Measurements from ENCODE around the gene POT1. TPM values are rescaled to one million over a fixed set of nuclear protein-coding genes. Genes with fewer than 3 reads are reported as not detected.
A peak's percentile ranks its signal among the peaks of the same experiment; 100 is the strongest.

The POT1 gene
- total and polyA plus RNA-seq, 2 of the 13 experiments (the other 11 are each of a cell fraction or from before 2014, with no cell fraction given), result 21.7 to 23.4 TPM

DNA sequence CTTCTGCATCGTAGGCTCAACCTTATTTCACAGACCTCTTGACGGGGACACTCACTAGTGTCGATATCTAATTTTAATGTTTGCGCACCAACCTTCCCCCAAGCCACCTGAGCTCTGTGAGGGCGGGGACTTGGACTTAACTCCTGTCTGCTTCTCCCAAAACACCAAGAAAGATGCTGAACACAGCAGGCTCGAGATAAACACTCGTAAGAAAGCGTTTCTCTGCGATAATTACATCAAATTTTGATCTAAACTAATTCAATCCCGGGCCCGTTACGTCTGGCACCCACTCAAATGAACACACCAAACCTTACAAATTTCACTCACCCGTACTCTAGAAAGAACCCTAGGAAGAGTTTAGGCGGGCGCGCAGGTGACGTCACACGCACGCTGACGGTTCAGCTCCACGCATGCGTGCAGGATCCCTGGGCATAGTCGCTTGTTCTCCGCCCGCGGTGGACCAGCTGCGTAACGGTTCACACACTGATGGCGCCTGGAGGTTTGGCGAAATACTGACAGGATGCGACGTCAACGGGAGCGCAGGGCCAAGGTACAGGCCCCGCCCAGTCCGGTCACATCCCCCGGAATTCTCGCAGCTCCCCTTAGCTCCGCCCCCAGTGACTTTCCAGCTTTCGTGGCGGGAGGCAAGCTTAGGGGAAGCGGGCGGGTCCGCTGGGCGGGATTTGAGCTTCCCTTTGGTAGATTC is at the start of gene POT1 (continued):
- TF ChIP-seq, protein P1, sequence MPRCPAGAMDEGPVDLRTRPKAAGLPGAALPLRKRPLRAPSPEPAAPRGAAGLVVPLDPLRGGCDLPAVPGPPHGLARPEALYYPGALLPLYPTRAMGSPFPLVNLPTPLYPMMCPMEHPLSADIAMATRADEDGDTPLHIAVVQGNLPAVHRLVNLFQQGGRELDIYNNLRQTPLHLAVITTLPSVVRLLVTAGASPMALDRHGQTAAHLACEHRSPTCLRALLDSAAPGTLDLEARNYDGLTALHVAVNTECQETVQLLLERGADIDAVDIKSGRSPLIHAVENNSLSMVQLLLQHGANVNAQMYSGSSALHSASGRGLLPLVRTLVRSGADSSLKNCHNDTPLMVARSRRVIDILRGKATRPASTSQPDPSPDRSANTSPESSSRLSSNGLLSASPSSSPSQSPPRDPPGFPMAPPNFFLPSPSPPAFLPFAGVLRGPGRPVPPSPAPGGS (CRISPR knock-in tag; IDR thresholded peaks at IDR 0.05), result peak; percentile 82; the same call in 1 of the 2 replicates
- no peak; the same call in 1 of the 2 replicates for TF ChIP-seq CHD2 (IDR thresholded peaks at IDR 0.05; ENCODE audit: low read depth, low read length)
- peak; percentile 33; the same call in 1 of the 2 replicates for TF ChIP-seq SOX5 (CRISPR knock-in tag; IDR thresholded peaks at IDR 0.05; ENCODE audit: borderline replicate concordance)
- TF ChIP-seq, protein P2, sequence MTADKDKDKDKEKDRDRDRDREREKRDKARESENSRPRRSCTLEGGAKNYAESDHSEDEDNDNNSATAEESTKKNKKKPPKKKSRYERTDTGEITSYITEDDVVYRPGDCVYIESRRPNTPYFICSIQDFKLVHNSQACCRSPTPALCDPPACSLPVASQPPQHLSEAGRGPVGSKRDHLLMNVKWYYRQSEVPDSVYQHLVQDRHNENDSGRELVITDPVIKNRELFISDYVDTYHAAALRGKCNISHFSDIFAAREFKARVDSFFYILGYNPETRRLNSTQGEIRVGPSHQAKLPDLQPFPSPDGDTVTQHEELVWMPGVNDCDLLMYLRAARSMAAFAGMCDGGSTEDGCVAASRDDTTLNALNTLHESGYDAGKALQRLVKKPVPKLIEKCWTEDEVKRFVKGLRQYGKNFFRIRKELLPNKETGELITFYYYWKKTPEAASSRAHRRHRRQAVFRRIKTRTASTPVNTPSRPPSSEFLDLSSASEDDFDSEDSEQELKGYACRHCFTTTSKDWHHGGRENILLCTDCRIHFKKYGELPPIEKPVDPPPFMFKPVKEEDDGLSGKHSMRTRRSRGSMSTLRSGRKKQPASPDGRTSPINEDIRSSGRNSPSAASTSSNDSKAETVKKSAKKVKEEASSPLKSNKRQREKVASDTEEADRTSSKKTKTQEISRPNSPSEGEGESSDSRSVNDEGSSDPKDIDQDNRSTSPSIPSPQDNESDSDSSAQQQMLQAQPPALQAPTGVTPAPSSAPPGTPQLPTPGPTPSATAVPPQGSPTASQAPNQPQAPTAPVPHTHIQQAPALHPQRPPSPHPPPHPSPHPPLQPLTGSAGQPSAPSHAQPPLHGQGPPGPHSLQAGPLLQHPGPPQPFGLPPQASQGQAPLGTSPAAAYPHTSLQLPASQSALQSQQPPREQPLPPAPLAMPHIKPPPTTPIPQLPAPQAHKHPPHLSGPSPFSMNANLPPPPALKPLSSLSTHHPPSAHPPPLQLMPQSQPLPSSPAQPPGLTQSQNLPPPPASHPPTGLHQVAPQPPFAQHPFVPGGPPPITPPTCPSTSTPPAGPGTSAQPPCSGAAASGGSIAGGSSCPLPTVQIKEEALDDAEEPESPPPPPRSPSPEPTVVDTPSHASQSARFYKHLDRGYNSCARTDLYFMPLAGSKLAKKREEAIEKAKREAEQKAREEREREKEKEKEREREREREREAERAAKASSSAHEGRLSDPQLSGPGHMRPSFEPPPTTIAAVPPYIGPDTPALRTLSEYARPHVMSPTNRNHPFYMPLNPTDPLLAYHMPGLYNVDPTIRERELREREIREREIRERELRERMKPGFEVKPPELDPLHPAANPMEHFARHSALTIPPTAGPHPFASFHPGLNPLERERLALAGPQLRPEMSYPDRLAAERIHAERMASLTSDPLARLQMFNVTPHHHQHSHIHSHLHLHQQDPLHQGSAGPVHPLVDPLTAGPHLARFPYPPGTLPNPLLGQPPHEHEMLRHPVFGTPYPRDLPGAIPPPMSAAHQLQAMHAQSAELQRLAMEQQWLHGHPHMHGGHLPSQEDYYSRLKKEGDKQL (CRISPR knock-in tag; IDR thresholded peaks at IDR 0.05; ENCODE audit: low read depth), result no peak
- TF ChIP-seq AHR (CRISPR knock-in tag; IDR thresholded peaks at IDR 0.05), result no peak
- TF ChIP-seq, protein P3, sequence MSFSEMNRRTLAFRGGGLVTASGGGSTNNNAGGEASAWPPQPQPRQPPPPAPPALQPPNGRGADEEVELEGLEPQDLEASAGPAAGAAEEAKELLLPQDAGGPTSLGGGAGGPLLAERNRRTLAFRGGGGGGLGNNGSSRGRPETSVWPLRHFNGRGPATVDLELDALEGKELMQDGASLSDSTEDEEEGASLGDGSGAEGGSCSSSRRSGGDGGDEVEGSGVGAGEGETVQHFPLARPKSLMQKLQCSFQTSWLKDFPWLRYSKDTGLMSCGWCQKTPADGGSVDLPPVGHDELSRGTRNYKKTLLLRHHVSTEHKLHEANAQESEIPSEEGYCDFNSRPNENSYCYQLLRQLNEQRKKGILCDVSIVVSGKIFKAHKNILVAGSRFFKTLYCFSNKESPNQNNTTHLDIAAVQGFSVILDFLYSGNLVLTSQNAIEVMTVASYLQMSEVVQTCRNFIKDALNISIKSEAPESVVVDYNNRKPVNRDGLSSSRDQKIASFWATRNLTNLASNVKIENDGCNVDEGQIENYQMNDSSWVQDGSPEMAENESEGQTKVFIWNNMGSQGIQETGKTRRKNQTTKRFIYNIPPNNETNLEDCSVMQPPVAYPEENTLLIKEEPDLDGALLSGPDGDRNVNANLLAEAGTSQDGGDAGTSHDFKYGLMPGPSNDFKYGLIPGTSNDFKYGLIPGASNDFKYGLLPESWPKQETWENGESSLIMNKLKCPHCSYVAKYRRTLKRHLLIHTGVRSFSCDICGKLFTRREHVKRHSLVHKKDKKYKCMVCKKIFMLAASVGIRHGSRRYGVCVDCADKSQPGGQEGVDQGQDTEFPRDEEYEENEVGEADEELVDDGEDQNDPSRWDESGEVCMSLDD (CRISPR knock-in tag; IDR thresholded peaks at IDR 0.05; ENCODE audit: borderline replicate concordance), result no peak
- TF ChIP-seq CBX5 (CRISPR knock-in tag; IDR thresholded peaks at IDR 0.05; ENCODE audit: borderline replicate concordance), result no peak; the same call in 1 of the 2 replicates
- no peak; the same call in 1 of the 2 replicates for TF ChIP-seq NCOR1 (IDR thresholded peaks at IDR 0.05; ENCODE audit: borderline replicate concordance, low read length)
- TF ChIP-seq, protein P4, sequence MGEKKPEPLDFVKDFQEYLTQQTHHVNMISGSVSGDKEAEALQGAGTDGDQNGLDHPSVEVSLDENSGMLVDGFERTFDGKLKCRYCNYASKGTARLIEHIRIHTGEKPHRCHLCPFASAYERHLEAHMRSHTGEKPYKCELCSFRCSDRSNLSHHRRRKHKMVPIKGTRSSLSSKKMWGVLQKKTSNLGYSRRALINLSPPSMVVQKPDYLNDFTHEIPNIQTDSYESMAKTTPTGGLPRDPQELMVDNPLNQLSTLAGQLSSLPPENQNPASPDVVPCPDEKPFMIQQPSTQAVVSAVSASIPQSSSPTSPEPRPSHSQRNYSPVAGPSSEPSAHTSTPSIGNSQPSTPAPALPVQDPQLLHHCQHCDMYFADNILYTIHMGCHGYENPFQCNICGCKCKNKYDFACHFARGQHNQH (CRISPR knock-in tag; IDR thresholded peaks at IDR 0.05), result peak; percentile 49
- TF ChIP-seq KLF16 (CRISPR knock-in tag; IDR thresholded peaks at IDR 0.05), result peak in 1 of 2 experiments; percentile 76; a peak in 1 of 4 replicates
- TF ChIP-seq, protein P5, sequence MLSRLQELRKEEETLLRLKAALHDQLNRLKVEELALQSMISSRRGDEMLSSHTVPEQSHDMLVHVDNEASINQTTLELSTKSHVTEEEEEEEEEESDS (CRISPR knock-in tag; IDR thresholded peaks at IDR 0.05; ENCODE audit: borderline replicate concordance), result 0 out of 2 replicates have a peak, but pooled peaks have one; percentile 33
- TF ChIP-seq POLR2G (IDR thresholded peaks at IDR 0.05; ENCODE audit: low read depth, low read length), result peak; percentile 84
- no peak for TF ChIP-seq SMARCC2 (IDR thresholded peaks at IDR 0.05)
- no peak for TF ChIP-seq DPF2 (CRISPR knock-in tag; IDR thresholded peaks at IDR 0.05; ENCODE audit: borderline replicate concordance, low read depth)
- no peak for TF ChIP-seq ZNF33A (CRISPR knock-in tag; IDR thresholded peaks at IDR 0.05; ENCODE audit: borderline replicate concordance)

Data from HepG2 (cell line).